T-helper 17 cell (primary cell): Measurements from ENCODE around the gene RASGRP3. TPM values are rescaled to one million over a fixed set of nuclear protein-coding genes. Genes with fewer than 3 reads are reported as not detected.
A peak's percentile ranks its signal among the peaks of the same experiment; 100 is the strongest.

Experiments used
- ATAC-seq: fragments of 150-1000 bp; cut with Tn5 transposase; 2 replicates; pipeline ENCODE4 v1.10.0; 2021; ENCODE audit warnings: mild to moderate bottlenecking, moderate library complexity
- DNase-seq, 3 donors: peaks; one replicate each; pipeline versions ENCODE4 v3.0.0 to v3.0.0-alpha.2; 2020 to 2021
- H3K9me3 ChIP-seq: one replicate; pipeline ENCODE4 v1.7.0; 2013; ENCODE audit warnings: low read length, mild to moderate bottlenecking; ENCODE audit not compliant: control insufficient read depth, poor library complexity, severe bottlenecking
- H3K27ac Mint-ChIP-seq: one replicate; pipeline ENCODE4 v1.8.0; 2022; ENCODE audit warnings: mild to moderate bottlenecking, moderate library complexity, mixed read lengths
- H3K27me3 Mint-ChIP-seq: one replicate; pipeline ENCODE4 v1.8.0; 2022; ENCODE audit warnings: mixed read lengths
- H3K36me3 Mint-ChIP-seq: one replicate; pipeline ENCODE4 v1.8.0; 2022; ENCODE audit warnings: low read depth, mixed read lengths
- H3K4me1 Mint-ChIP-seq: one replicate; pipeline ENCODE4 v1.8.0; 2022; ENCODE audit warnings: mild to moderate bottlenecking, mixed read lengths
- H3K4me3 Mint-ChIP-seq: one replicate; pipeline ENCODE4 v1.8.0; 2022; ENCODE audit warnings: mild to moderate bottlenecking, moderate library complexity, mixed read lengths
- total RNA-seq, 4 donors: library from RNA in 2 of 4; stranded (reverse) in 2 of 4; gene quantifications; one replicate each; pipeline ENCODE4 v1.2.3 and lab custom pipeline; 2022 to 2026

Gene RASGRP3
- total RNA-seq, 2 donors from 2014 or later, result 3.9 to 13.5 TPM

GRCh38 chr2:33526921-33527320, 50.5 kb downstream of the RASGRP3 start:
- no peak overlapping the region for H3K4me3 Mint-ChIP-seq
- H3K4me1 Mint-ChIP-seq, result peaks cover 6% of the 10 kb centered on the region
- ATAC-seq (no peak), DNase-seq (no peak)
- H3K9me3 ChIP-seq, result no peaks in the 10 kb centered on the region
- peaks cover 3% of the 10 kb centered on the region for H3K36me3 Mint-ChIP-seq
- H3K27me3 Mint-ChIP-seq, result no peaks in the 10 kb centered on the region
- no peak overlapping the region for H3K27ac Mint-ChIP-seq

- H3K4me3 Mint-ChIP-seq, result no peak overlapping the region
- DNase-seq (no peak), ATAC-seq (no peak)
- H3K27ac Mint-ChIP-seq, result peak overlapping the region; percentile 61
- H3K36me3 Mint-ChIP-seq, result peaks cover 3% of the 10 kb centered on the region
- H3K27me3 Mint-ChIP-seq, result no peaks in the 10 kb centered on the region
- H3K4me1 Mint-ChIP-seq, result peaks cover 6% of the 10 kb centered on the region
- no peaks in the 10 kb centered on the region for H3K9me3 ChIP-seq
Measured at GRCh38 chr2:33528441-33528950, 52.0 kb downstream of the RASGRP3 start.

- H3K36me3 Mint-ChIP-seq, result peaks cover 3% of the 10 kb centered on the region
- no peaks in the 10 kb centered on the region for H3K9me3 ChIP-seq
- ATAC-seq (no peak), DNase-seq (no peak)
- peaks cover 6% of the 10 kb centered on the region for H3K4me1 Mint-ChIP-seq
- H3K27ac Mint-ChIP-seq, result peak overlapping the region; percentile 47
- H3K4me3 Mint-ChIP-seq, result no peak overlapping the region
- H3K27me3 Mint-ChIP-seq, result no peaks in the 10 kb centered on the region
Measured at GRCh38 chr2:33529771-33530481, 53.5 kb downstream of the RASGRP3 start.

- DNase-seq (no peak), ATAC-seq (no peak)
- Mint-ChIP-seq H3K4me3 (no peak overlapping the region), H3K27me3 (no peaks in the 10 kb centered on the region), H3K27ac (peak overlapping the region; percentile 47), H3K36me3 (peaks cover 3% of the 10 kb centered on the region), H3K4me1 (peaks cover 5% of the 10 kb centered on the region)
- H3K9me3 ChIP-seq, result no peaks in the 10 kb centered on the region
Measured at GRCh38 chr2:33530690-33531548, 54.5 kb downstream of the RASGRP3 start.

GRCh38 chr2:33531549-33532059, 55.2 kb downstream of the RASGRP3 start:
- Mint-ChIP-seq H3K27me3 (no peaks in the 10 kb centered on the region), H3K4me3 (no peak overlapping the region), H3K27ac (no peak overlapping the region), H3K4me1 (peaks cover 3% of the 10 kb centered on the region), H3K36me3 (peaks cover 3% of the 10 kb centered on the region)
- no peaks in the 10 kb centered on the region for H3K9me3 ChIP-seq
- DNase-seq, result no peak
- ATAC-seq, result no peak

- no peak for DNase-seq
- Mint-ChIP-seq H3K27me3 (no peaks in the 10 kb centered on the region), H3K4me1 (peaks cover 3% of the 10 kb centered on the region), H3K4me3 (no peak overlapping the region), H3K36me3 (peaks cover 5% of the 10 kb centered on the region), H3K27ac (no peak overlapping the region)
- no peaks in the 10 kb centered on the region for H3K9me3 ChIP-seq
- no peak for ATAC-seq
Measured at GRCh38 chr2:33532146-33532545, 55.7 kb downstream of the RASGRP3 start.

DNA sequence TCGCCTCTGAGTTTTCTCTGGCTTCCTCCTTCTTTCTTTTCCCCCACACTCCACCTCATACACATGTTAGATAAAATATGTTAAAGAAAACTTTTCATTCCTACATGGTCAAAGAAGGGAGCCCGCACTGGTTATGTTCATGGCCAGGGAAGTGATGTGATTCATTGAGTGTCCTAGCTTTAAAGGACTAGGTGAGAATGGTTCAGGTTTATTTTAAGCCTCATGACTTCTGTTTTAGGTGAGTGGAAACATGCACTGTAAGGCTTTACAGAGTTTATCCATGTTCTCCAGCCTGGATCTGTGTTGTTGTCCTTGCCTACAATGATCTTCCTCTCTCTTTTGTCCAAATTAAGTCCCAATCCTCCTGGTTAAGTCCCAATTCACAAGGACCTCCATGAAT, 56.5 kb downstream of the RASGRP3 start:
- no peak for ATAC-seq
- H3K27ac Mint-ChIP-seq, result no peak overlapping the region
- no peaks in the 10 kb centered on the region for H3K27me3 Mint-ChIP-seq
- no peak for DNase-seq
- no peak overlapping the region for H3K4me3 Mint-ChIP-seq
- H3K9me3 ChIP-seq, result no peaks in the 10 kb centered on the region
- peaks cover 4% of the 10 kb centered on the region for H3K36me3 Mint-ChIP-seq
- H3K4me1 Mint-ChIP-seq, result peaks cover 3% of the 10 kb centered on the region

GRCh38 chr2:33535421-33535820, 59.0 kb downstream of the RASGRP3 start:
- no peaks in the 10 kb centered on the region for H3K9me3 ChIP-seq
- Mint-ChIP-seq H3K4me3 (no peak overlapping the region), H3K27me3 (no peaks in the 10 kb centered on the region), H3K27ac (no peak overlapping the region), H3K36me3 (peaks cover 6% of the 10 kb centered on the region), H3K4me1 (peaks cover 4% of the 10 kb centered on the region)
- DNase-seq, result no peak
- ATAC-seq, result no peak

DNA sequence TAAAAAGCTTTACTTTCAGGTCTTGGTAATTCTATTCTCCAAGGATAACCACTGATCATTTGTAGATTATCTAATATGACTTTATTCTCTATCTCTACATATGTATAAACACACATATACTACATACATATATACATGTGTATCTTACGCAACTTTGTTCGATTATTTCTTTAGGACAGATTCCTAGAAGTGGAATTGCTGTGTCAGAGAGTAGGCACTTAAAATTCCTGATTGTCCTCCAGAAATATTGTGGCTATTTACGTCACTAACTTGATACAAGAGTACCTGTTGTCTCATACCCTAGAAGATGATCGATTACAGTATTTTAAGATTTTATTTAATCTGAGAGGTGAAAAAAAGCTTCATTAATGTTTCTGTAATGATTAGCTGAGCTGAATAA, 64.8 kb downstream of the RASGRP3 start:
- no peak overlapping the region for H3K27ac Mint-ChIP-seq
- no peaks in the 10 kb centered on the region for H3K27me3 Mint-ChIP-seq
- ATAC-seq (no peak), DNase-seq (no peak)
- H3K36me3 Mint-ChIP-seq, result peaks cover 6% of the 10 kb centered on the region
- no peaks in the 10 kb centered on the region for H3K9me3 ChIP-seq
- H3K4me3 Mint-ChIP-seq, result no peak overlapping the region
- peaks cover 4% of the 10 kb centered on the region for H3K4me1 Mint-ChIP-seq

- Mint-ChIP-seq H3K27me3 (no peaks in the 10 kb centered on the region), H3K4me3 (no peak overlapping the region), H3K27ac (no peak overlapping the region), H3K36me3 (no peaks in the 10 kb centered on the region), H3K4me1 (peaks cover 2% of the 10 kb centered on the region)
- no peak for ATAC-seq
- DNase-seq, result no peak
- no peaks in the 10 kb centered on the region for H3K9me3 ChIP-seq
Measured at GRCh38 chr2:33550206-33550605, 73.8 kb downstream of the RASGRP3 start.

GRCh38 chr2:33552758-33553461, 76.5 kb downstream of the RASGRP3 start:
- no peak overlapping the region for H3K27ac Mint-ChIP-seq
- H3K27me3 Mint-ChIP-seq, result no peaks in the 10 kb centered on the region
- no peaks in the 10 kb centered on the region for H3K36me3 Mint-ChIP-seq
- no peak overlapping the region for H3K4me3 Mint-ChIP-seq
- ATAC-seq (no peak), DNase-seq (no peak)
- no peaks in the 10 kb centered on the region for H3K9me3 ChIP-seq
- H3K4me1 Mint-ChIP-seq, result peaks cover 2% of the 10 kb centered on the region

DNA sequence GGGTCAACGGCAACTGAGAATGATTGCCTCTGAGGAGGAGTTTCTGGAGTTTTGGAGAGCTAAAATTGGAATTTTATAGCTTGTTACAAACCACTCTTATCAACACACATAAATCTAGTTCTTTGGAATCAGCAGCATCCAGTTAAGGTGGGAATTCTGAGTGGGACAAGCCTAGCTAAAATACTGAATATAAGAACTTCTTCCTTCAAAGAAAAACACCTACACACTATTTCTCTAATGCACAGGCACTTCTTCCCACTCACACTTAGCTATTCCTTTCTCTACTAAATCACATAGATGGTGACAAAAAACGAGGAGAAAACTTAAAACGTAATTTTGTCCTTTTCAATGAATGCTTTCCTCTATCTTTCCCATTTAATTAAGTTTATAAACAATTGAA, 79.2 kb downstream of the RASGRP3 start:
- DNase-seq (no peak), ATAC-seq (no peak)
- no peaks in the 10 kb centered on the region for H3K9me3 ChIP-seq
- Mint-ChIP-seq H3K27me3 (no peaks in the 10 kb centered on the region), H3K4me1 (peaks cover 13% of the 10 kb centered on the region), H3K36me3 (peaks cover 2% of the 10 kb centered on the region), H3K27ac (no peak overlapping the region), H3K4me3 (no peak overlapping the region)

- H3K4me3 Mint-ChIP-seq, result no peak overlapping the region
- peaks cover 11% of the 10 kb centered on the region for H3K4me1 Mint-ChIP-seq
- ATAC-seq, result no peak
- H3K27ac Mint-ChIP-seq, result no peak overlapping the region
- no peaks in the 10 kb centered on the region for H3K27me3 Mint-ChIP-seq
- H3K9me3 ChIP-seq, result no peaks in the 10 kb centered on the region
- peaks cover 2% of the 10 kb centered on the region for H3K36me3 Mint-ChIP-seq
- DNase-seq, result no peak
Measured at GRCh38 chr2:33559328-33559727, 82.9 kb downstream of the RASGRP3 start.
